Amygdala (tissue), 56 donors: ENCODE results near the gene NOMO2.
"Not testable (repeated sequence)": the region's sequence is repeated elsewhere in the genome, so short reads cannot be mapped to it uniquely, and the experiment has no call there.

Source experiments
- DNase-seq, 56 donors: peaks; one replicate each; lab custom pipeline; 2025; lab: John Stamatoyannopoulos, UW

NOMO2 gene

GRCh38 chr16:18561727-18562314, at the start of gene NOMO2:
Gene NOMO2, minus strand, starts transcription at chr16:18562097. Its CDS starts 57 bp downstream, at chr16:18562040.
- DNase-seq: peak in 2 of 56 donors; percentile 18 to 27

GRCh38 chr16:18610147-18610803, 48.4 kb upstream of the NOMO2 start:
- not testable (repeated sequence) for DNase-seq

- not testable (repeated sequence) for DNase-seq
Observed at GRCh38 chr16:18608271-18608670, 46.4 kb upstream of the NOMO2 start.

- not testable (repeated sequence) for DNase-seq
Observed at GRCh38 chr16:18603572-18604246, 41.8 kb upstream of the NOMO2 start.

- DNase-seq: not testable (repeated sequence)
Observed at GRCh38 chr16:18598582-18598981, 36.7 kb upstream of the NOMO2 start.

GRCh38 chr16:18597734-18598133, 35.8 kb upstream of the NOMO2 start:
- not testable (repeated sequence) for DNase-seq

GRCh38 chr16:18597319-18597718, 35.4 kb upstream of the NOMO2 start:
- not testable (repeated sequence) for DNase-seq

- not testable (repeated sequence) for DNase-seq
Observed at GRCh38 chr16:18595796-18596195, 33.9 kb upstream of the NOMO2 start.

GRCh38 chr16:18594880-18595279, 33.0 kb upstream of the NOMO2 start:
- not testable (repeated sequence) for DNase-seq

GRCh38 chr16:18593904-18594303, 32.0 kb upstream of the NOMO2 start:
- DNase-seq: not testable (repeated sequence)

GRCh38 chr16:18592982-18593381, 31.1 kb upstream of the NOMO2 start:
- DNase-seq: not testable (repeated sequence)

- DNase-seq: not testable (repeated sequence)
Observed at GRCh38 chr16:18591908-18592307, 30.0 kb upstream of the NOMO2 start.

GRCh38 chr16:18591441-18591840, 29.5 kb upstream of the NOMO2 start:
- not testable (repeated sequence) for DNase-seq

- not testable (repeated sequence) for DNase-seq
Observed at GRCh38 chr16:18589806-18590205, 27.9 kb upstream of the NOMO2 start.

GRCh38 chr16:18586560-18587540, 25.0 kb upstream of the NOMO2 start:
- not testable (repeated sequence) for DNase-seq

GRCh38 chr16:18585789-18586188, 23.9 kb upstream of the NOMO2 start:
- DNase-seq: not testable (repeated sequence)

- no peak for DNase-seq
Observed at GRCh38 chr16:18582902-18583301, 21.0 kb upstream of the NOMO2 start.

- DNase-seq: not testable (repeated sequence)
Observed at GRCh38 chr16:18580396-18580795, 18.5 kb upstream of the NOMO2 start.

GRCh38 chr16:18579261-18579660, 17.4 kb upstream of the NOMO2 start:
- not testable (repeated sequence) for DNase-seq

GRCh38 chr16:18577942-18578341, 16.0 kb upstream of the NOMO2 start:
- DNase-seq: not testable (repeated sequence)
